ENCODE measurements around the gene INAFM2.

Gene INAFM2

GRCh38 chr15:40323239-40323952 lies at the start of gene INAFM2:
INAFM2 (plus strand) TSS chr15:40323692; CDS start chr15:40324056, 364 bp downstream.
- DNase-seq, result peak; percentile 94

GRCh38 chr15:40274350-40275274 lies 48.9 kb upstream of the INAFM2 start:
- DNase-seq, result peak; percentile 87

DNA sequence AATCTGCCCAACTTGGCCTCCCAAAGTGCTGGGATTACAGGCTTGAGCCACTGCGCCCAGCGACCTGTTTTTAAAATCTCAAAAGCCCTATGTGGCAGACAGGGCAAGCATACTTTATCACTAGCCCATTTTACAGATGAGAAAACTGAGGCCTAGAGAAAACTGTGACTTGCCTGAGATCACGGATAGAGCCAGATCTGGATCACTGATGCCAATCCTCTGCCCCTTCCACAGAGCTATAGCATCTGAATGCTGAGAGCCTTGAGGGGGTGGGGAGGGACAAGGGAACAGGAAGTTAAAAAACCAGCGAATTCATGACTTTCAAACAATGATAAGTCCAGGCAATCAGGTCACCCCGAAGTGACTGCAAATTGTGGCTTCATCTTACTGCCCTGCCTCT lies 48.0 kb upstream of the INAFM2 start:
- no peak for DNase-seq

DNA sequence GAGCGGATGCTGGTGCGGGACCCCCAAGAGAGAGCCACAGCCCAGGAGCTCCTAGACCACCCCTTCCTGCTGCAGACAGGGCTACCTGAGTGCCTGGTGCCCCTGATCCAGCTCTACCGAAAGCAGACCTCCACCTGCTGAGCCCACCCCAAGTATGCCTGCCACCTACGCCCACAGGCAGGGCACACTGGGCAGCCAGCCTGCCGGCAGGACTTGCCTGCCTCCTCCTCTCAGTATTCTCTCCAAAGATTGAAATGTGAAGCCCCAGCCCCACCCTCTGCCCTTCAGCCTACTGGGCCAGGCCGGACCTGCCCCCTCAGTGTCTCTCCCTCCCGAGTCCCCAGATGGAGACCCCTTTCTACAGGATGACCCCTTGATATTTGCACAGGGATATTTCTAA lies 47.5 kb upstream of the INAFM2 start:
- no peak for DNase-seq

- no peak for DNase-seq
These were observed 46.6 kb upstream of the INAFM2 start for GRCh38 chr15:40276927-40277326.

- no peak for DNase-seq
These were observed 46.0 kb upstream of the INAFM2 start for GRCh38 chr15:40277471-40277870.

DNA sequence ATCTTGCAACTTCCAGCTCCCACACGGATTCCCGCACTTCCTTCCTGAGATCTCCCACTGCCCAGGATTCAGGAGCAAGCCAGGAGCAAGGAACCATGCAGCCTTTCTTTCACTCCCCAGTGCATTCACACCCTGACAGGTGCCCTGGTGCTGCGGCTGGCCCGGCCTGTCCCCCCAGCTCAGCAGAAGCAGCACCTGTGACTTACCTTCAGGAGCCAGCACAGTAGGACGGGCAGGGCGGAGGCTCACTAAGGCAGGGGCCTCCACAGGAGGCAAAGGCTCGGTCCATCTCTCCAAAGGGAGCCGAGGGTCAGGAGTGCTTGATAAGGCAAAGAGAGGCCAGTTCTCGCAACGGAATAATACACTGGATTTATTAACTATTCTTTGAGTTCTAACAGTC lies 45.5 kb upstream of the INAFM2 start:
- DNase-seq, result no peak

- peak; percentile 76 for DNase-seq
These were observed 43.9 kb upstream of the INAFM2 start for GRCh38 chr15:40279437-40280141.

- no peak for DNase-seq
These were observed 43.0 kb upstream of the INAFM2 start for GRCh38 chr15:40280260-40281056.

- no peak for DNase-seq
These were observed 42.3 kb upstream of the INAFM2 start for GRCh38 chr15:40281057-40281800.

DNA sequence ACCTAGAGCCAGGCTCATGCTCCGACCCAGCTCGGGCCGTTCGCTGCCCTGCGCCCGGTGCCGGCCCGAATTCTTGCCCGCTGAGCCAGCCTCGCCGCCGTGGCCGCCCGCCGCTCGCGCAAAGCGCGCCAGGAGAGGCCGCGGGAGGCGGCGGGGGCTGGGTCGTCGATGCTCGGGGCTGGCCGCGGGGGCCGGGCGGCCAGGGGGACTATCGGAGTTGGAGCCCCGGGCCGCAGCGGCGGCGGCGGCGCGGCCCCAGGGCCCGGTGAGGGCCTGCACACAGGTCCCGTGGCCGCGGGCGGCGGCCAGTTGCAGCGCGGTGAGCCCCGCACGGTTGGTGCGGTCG lies 41.7 kb upstream of the INAFM2 start:
- no peak for DNase-seq

DNA sequence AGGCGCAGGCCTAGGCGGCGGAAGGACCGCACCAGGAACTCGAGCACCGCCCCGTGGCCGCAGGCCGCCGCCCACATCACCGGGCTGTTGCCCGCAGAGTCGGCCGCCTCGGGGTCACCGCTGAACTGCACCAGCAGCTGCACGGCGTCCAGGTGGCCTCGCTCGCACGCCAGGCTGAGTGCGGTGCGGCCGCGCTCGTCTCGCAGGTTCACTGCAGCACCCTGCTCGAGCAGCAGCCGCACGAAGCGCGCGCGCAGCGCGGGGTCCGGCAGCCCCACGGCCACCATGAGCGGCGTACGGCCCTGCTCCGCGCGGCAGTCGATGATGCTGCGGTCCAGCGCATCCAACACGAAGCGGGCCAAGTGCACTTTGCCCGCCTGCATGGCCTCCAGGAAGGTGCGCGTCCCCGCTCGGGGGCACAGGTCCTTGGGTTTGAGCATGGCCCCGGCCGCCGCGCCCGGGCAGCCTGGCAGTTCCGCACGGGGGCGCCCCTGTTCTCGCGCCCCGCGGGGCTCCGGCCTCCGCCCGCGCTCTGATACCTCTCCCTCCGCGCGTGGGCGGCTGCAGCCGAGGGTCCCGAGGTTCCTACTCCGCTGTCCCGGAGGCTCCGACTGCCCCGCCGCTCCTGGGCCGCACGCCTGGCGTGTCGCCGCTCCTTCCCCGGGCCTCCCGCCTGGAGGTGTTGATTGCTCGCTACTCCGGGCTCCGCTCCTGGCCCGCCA lies 41.2 kb upstream of the INAFM2 start:
- peak; percentile 53 for DNase-seq

GRCh38 chr15:40282869-40283614 lies 40.5 kb upstream of the INAFM2 start, which contains the start of gene ANKRD63:
ANKRD63 (minus strand) TSS chr15:40283064; CDS start chr15:40282586, 478 bp downstream.
- peak; percentile 46 for DNase-seq

DNA sequence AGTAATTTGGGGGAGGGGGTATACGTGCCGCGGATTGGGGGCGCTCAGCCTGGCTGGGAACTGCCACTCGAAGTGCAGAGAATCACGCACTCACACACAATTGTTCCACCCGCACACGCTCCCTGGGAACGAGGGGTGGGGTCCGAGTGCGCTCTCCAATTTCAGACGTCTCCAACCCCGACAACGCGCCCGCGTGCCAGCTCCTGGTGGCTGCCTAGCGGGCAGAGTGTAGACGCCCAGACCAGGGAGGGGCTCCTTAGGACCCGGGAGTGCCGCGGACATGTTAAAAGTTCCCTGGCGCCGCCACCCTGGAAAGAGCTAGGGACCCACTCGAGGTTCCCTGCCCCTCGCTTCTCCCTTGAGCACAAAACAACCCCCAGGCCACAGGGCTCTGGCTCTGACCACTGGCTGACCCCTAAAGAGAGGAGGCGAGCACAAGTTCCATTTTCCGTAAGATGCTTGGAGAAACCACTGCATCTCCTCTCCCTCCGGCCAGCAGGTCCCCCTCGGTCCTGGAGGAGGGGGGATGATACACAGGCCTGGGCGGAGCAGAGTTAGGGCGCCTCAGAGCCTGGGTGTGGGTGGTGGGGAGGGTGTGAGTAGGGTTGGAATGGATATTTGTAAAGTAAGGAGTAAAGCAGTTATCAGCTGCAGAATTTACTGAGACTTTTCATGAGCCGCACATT lies 39.7 kb upstream of the INAFM2 start:
- DNase-seq, result no peak

DNA sequence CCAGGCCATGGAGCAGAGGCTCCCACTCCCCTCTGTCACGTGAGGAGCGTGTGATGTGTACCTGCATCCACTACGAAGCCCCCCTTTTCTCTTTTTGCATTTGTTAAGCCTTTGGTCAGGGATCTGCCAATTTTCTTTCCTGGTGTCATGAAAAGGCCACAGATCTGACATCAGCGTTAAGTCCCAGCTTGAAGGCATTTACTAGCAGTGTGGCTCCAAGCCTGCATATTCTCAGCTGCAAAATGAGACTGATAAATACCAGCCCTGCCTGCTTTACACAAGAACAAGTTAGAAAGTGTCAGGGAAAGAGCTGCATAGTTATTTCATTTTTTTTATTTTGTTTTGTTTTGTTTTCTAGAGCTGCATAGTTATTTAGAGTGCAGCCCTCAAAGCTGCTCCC lies 38.3 kb upstream of the INAFM2 start:
- DNase-seq, result no peak

DNA sequence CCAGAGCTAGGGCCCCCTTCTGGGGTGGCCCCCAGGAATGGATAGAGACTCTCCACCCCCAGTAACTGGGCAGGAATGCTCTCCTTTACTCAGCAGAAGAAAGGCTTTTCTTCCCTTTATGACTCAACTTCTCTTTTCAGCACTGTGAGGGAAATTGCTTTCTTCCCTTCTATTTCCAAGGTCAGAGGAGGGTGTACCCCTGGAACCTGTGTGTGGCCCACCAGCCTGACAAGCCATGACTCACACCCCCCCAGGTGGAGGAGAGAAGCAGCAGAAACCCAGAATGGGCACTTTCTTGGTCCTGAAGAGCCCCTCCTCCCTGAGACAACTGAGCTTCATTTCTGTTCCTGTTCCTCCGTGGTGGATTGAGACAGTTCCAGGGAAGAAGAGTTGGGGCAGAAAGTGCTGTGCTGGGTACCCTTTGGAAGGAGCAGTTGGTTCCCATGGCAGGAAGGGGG lies 37.9 kb upstream of the INAFM2 start:
- no peak for DNase-seq

GRCh38 chr15:40286061-40286532 lies 37.4 kb upstream of the INAFM2 start:
- DNase-seq, result no peak

DNA sequence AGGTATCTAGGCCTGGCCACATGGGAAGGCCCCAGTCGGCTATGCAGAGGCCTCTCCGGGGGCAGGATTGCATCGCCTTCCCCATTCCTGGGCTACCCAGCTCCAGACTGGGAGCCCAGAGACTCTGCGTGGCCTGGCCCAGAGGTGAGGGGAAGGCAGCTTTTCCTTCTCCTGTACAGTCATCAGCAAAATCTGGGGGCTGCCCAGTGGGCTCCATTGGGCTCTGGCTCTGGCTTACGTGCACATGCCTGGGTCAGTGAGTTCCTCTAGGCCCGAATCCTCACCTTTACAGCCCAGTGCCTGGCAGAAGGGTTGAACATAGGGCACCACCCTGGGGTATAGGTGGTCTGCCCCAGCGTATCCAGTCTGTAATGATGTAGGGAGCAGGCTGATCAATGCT lies 36.7 kb upstream of the INAFM2 start:
- no peak for DNase-seq

GRCh38 chr15:40287505-40287904 lies 36.0 kb upstream of the INAFM2 start:
- DNase-seq, result no peak

Measured in activated CD8-positive, alpha-beta memory T cell treated with anti-CD3 and anti-CD28 coated beads, Interleukin-2, amount 50 U/mL, for 4 hours (primary cell).